ENCODE measurements around the gene ARID1A.

GRCh38 chr1:26827663-26828062 is 131.8 kb downstream of the ARID1A start:
- TF ChIP-seq, protein P1, sequence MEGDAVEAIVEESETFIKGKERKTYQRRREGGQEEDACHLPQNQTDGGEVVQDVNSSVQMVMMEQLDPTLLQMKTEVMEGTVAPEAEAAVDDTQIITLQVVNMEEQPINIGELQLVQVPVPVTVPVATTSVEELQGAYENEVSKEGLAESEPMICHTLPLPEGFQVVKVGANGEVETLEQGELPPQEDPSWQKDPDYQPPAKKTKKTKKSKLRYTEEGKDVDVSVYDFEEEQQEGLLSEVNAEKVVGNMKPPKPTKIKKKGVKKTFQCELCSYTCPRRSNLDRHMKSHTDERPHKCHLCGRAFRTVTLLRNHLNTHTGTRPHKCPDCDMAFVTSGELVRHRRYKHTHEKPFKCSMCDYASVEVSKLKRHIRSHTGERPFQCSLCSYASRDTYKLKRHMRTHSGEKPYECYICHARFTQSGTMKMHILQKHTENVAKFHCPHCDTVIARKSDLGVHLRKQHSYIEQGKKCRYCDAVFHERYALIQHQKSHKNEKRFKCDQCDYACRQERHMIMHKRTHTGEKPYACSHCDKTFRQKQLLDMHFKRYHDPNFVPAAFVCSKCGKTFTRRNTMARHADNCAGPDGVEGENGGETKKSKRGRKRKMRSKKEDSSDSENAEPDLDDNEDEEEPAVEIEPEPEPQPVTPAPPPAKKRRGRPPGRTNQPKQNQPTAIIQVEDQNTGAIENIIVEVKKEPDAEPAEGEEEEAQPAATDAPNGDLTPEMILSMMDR (IDR thresholded peaks at IDR 0.05; ENCODE audit: insufficient read depth, low read length, poor library complexity, severe bottlenecking): no peak
- no peak for TF ChIP-seq EZH2phosphoT487 (conservative IDR thresholded peaks at IDR 0.05; ENCODE audit: low read length)
